DLD1 (cell line): ENCODE measurements around the gene COL27A1.

Experiments used
- in situ Hi-C: cut with HindIII; loops from 2 replicates; pipeline ENCODE4 v1.10.0; 2017; ENCODE audit warnings: low sequenced_read_pairs

The COL27A1 gene

DNA sequence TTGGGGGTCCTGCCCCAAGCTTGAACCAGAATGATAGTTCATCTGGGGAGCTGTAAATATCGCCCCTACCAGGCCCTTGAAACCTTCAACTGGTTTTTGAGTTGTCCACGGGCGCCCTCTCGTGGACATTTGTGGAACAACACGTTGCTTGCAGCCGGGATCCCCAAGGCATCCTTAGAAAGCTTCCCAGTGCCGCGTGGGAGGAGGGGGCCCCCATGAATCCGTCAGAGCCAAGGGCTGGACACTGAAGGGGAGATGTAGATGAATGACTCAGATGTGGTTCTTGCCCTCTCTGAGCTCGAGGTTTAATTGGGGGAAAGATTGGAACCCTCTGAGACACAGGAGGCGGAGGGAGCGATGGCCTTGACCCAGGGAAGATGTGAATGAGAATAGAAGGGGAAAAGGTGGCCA is 135.7 kb downstream of the COL27A1 start:
- in situ Hi-C loops = loop anchor here (25.0 kb wide), 1 partner anchor 204 kb away; the partner anchor contains the start of genes AMBP and KIF12

DNA sequence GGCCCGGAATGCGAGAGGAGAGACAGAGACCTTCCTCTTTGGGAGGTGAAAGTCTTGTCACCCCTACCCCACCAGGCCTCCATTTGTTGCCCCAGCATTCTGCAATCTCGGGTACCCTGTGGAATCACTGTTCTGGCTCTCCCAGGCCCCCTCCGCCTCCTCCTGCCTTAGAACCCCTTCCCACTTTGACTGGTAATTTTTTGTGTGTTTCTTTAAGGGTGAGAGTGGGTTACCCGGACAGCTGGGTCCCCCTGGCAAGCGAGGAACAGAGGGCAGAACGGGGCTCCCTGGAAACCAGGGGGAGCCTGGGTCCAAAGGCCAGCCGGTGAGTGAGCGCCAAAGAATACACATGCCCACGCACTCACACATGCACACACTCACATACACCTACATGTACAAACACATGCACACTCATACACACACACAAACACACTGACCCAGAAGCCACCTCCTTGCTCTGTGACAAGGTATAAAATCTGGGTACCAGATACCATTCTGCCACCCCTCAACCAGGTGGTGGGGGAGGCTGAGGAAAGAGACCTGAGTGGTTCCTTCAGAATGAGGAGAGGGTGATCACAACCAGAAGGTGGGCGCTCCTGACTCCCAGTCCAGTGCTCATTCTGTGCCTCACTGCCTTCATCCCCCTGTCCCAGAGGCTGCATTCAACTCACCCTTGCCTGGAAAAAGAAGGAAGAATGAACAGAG is 136.7 kb downstream of the COL27A1 start:
- in situ Hi-C loops = loop anchor here (25.0 kb wide), 1 partner anchor 205 kb away; the partner anchor contains the start of genes AMBP and KIF12

DNA sequence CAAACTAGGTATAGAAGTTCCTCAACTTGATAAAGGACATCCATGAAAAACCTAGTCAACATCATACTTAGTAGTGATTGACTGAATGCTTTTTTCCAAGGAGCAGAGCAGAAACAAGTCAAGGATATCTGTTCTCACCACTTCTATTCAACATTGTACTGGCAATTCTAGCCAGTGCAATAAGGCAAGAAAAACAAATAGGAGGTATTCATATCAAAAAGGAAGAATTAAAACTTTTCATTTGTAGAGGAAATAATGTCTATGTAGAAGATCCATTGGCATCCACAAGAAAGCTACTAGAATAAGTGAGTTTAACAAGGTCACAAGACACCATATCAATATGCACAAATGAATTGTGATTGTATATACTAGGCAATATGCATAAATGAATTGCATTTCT is 139.3 kb downstream of the COL27A1 start:
- in situ Hi-C loops = loop anchor here (25.0 kb wide), 1 partner anchor 207 kb away; the partner anchor contains the start of genes AMBP and KIF12

DNA sequence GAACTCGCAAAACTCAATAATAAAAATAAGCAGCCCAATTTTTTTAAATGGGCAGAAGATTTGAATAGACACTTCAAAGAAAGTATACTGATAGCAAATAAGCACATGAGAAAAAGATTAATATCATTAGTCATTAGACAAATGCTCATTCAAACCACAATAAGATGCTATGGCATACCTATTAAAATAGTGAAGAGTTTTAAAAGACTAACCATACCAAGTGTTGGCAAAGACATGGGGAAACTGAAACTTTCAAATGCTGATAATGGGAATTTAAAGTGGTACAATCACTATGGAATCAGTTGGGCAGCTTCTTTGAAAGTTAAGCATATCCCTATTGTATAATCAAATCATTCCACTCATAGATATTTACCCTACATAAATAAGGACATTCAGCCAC is 141.0 kb downstream of the COL27A1 start:
- in situ Hi-C loops = loop anchor here (25.0 kb wide), 1 partner anchor 209 kb away; the partner anchor contains the start of genes AMBP and KIF12

DNA sequence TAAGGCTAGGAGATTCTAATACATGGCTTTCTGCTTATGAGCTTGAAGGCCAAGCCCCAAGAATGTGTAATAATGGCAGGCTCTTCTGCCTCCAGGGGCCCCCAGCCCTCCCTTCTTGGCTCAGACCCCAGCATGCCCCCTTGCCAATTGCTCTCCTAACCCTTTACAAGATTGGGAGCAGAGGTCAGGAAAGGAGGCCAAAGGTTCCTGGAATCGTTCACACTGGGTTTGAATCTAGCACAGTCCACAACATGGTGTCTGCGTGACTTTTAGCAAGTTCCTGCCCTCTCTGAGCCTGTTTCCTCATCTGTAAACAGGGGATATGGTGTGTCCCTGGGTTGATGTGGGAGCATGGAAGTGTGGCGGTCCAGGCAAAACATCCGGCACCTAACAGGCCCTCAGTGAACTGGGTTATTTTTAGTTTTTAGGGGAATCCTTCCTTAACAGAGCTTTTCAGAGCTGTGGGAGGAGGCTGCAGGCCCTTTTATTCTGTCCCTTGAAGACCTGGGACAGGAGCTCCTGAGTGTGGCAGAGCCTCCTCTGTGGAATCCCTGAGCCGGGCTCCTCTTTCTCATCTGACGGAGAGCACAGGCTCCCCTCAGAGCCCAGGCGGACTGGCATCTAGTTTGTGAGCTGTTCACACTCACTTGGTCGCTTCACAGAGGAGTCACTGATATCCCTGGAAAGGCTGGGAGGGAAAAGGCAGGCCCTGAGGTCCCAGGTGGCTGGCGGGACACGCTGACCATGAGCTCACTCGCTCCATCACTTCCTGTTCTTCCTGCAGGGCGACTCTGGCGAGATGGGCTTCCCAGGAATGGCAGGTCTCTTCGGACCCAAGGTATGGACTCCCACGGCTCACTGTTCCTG is 144.2 kb downstream of the COL27A1 start:
- in situ Hi-C loops = loop anchor here (25.0 kb wide), 1 partner anchor 212 kb away; the partner anchor contains the start of genes AMBP and KIF12

DNA sequence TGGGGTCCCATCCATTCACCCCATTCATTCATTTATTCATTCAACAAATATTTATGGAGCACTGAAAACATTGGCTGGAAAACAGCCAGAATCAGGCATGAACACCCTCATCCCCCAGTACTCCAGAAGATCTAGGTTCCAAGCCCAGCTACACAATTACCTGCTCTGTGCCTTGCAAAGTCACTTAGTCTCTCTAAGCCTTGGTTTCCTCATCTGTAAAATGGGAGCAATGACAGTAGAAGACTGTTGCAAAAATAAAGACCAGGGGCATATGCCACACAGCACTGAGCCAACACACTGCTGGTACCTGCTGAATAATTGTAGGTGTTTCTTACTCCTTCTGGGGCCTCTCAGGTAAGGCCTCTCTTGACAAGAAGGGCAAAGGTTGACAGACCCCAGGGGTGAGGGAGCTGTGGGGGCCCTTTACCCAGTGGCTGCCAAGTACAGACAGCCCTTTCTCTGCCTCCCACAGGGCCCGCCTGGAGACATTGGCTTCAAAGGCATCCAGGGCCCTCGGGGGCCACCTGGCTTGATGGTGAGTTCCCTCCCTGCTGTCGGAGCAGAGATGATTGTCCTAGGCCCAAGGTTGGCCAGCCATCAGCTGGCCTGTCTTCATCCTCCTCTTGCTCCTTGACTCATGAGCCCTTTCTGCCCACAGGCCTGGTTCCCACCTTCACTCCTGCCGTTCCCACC is 145.0 kb downstream of the COL27A1 start:
- in situ Hi-C loops = no loop called here

DNA sequence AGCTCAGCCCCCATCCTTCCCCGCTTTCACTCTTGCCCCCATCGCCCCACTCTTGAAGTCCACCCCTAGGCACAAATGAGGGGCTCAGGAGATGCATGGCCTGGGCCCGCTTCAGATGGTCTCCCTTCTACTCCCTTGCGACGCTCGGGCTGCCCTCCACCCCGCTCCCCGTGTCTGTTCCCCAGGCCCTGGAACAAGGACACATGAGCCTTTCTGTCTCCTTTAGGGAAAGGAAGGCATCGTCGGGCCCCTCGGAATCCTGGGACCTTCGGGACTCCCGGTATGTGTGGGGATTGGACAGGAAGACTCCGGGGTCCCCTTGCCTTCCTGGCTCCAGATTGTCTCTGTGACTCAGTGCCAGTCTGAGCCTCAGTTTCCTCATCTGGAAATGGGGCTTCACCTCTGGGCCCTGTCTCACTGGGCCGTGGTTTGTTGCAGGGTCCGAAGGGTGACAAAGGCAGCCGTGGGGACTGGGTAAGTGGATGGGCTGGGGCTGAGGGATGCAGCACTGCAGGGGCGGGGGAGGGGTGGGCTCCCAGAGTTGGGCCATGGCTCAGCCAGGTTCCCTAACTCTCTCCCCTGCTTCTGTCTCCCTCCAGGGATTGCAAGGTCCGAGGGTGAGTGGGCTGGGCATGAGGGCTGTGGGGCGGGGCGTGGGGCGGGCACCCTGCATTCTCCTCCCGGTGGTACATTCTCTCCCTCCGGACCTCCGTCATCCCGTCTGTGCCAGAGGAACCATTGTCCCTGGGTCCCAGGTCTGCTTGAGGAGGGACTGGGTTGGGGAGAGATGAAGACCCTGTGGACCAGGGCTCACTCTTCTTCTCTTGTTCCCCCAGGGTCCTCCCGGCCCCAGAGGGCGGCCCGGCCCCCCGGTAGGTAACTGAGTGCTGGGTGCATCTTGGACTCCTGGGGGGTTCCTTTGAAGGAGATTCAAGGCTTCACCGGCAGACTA is 145.8 kb downstream of the COL27A1 start:
- in situ Hi-C loops = no loop called here

DNA sequence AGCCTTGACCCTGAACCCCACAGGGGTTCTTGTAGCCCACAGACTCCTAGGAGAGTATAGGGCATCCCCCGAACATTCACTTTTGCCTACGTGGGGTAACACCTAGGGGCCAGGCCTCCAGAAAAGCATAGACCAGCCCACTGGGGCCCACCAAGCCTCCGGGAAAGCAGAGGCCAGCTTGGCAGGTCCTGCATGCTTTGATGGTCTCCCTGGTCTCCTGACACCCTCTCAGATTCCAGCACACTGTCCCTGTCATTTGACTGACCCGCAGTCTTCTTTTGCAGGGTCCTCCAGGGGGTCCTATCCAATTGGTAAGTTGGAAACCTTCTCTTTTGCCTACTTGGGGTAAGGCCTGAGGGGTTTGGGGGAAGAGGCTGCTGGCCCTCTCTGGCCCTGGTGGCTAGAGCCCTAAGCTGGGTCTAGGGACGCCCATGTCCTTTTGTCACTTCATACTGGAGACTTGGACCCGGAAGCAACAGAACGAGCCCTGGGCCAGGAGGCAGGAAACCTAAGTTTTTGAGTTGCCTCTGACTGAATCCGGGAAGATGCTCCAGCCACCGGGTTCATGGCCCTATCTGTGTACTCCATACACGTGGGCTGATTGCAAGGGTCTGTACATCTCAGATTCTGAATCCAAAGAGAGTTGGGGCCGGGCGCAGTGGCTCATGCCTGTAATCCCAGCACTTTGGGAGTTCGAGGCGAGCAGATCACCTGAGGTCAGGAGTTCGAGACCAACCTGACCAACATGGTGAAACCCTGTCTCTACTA is 146.6 kb downstream of the COL27A1 start:
- in situ Hi-C loops = no loop called here

DNA sequence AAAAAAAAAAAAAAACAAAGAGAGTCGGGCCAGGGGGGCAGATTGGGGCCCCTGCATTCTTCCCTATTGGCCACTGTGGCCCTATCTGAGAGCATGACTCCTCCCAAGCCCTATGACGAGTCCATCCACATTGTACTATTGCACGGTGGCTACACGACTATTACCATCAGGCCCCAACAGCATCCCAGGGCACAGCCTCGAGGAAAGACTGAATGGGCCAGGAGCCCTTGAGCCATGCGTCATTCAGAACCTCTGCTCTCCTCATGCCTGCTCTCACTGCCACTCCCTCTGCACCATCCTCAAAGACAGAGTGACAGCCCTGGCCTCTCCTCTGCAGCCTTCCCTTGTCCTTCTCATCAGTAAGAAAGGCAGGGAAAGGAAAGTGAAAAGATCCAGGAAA is 147.4 kb downstream of the COL27A1 start:
- in situ Hi-C loops = no loop called here

DNA sequence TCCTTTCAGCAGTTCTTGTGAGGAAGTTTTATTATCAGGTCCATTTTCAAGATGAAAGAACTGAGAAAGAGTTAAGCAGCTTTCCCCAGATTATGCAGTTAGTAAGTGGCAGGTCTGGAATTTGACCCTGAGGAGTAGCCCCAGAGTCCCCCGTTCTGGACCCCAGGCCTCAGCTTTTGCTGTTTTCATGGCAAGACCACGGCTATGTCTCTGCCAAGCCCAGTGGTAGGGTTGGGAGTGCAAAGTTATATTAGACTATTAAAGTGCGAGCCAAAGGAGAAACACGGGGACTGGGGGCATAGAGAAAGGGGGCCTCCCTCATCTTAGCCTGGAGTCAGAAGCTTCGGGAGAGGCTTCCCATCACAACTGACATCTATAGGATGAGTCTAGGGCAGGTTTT is 148.2 kb downstream of the COL27A1 start:
- in situ Hi-C loops = no loop called here

DNA sequence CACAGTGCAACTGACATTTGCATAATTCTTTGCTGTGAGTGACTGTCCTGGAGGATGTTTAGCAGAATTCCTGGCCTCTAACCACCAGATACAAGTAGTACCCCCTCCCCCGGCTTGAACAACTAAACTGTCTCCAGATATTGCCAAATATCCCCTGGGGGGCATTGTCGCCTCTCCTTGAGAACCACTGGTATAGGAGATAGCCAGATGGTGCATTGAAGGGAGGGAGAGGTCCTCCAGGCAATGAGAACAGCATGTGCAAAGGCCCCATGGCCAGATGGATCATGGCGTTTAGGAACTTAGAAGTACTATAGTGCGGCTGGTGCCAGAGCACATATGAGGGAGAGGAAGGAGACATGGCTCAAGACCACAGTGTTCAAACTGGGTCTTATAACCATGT is 148.6 kb downstream of the COL27A1 start:
- in situ Hi-C loops = no loop called here

DNA sequence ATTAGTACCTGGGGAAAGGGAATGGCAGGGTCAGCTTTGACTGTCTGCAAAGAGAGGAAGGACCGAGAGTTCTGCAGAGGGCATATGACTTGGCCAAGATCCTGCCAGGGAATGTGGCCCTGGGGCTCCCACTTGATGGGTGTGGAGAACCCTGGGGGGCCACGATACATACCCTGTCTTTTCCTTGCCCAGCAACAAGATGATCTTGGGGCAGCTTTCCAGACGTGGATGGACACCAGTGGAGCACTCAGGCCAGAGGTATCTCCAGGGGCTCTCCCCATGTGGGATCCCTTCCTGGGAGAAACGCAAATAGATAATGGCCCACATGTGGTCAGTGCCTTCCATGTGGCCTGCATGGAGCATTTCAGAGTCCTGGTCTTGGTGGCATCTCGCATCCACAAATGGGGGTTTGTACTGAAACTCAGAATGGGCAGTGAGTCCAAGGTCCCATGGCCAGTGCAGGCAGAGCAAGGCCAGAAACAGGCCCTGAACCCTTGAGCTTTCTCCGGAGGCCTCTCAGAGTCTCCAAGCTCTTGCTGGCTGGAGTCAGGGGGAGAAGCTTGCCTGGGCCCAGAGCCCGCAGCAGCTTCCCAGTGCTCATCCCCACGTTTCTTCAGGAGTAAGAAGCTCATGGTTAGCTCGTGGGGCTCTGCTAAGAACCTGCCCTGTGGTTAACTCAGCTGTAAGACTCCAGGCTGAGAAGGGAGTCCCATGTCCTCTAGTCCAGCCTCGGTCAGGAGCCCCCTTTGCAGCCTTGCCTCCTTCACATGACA is 149.3 kb downstream of the COL27A1 start:
- in situ Hi-C loops = no loop called here

DNA sequence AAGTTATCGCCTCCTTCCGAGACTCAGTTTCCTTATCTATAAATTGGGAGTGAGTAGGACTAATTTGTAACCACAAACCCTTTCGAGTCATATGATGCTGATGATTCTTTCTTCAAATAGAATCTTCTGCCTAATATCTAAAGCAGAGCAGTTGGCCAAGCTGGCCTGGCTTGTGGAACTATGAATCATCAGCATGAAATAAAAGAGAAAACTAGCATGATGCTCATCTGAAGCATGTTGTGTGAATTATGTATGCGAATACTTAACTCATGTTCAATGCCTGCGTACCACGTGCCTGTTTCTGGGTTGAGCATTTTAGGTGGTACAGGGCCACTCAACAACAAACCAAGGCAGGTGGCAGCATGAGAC is 152.5 kb downstream of the COL27A1 start:
- in situ Hi-C loops = no loop called here

DNA sequence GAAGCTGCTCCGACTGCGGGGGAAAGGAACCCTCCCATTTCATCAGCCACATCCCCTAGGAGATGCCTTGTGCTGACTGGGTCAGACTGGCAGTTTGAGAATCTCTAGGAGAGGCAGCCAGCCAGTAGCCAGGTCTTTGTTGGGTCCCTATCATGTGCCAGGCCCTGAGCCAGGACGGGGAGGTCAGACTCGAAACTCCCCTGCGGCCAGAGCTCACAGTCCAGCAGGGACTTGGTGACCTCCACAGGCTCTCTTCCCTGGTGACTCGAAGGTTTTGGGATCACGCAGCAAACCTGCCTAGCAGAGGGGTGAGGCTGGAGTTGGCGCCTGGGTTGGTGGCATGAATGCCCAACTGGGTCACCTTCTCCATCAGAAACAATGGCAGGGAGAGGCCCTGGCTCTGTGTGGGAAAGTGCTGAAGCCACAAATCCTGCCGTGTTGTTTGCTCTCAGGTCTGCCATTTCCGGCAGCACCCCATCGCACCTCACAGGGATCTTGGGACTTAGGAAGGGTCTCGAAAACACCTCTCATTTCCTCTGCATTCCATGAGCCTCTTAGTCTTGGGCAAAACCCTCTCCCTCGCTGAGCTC is 153.1 kb downstream of the COL27A1 start:
- in situ Hi-C loops = no loop called here

DNA sequence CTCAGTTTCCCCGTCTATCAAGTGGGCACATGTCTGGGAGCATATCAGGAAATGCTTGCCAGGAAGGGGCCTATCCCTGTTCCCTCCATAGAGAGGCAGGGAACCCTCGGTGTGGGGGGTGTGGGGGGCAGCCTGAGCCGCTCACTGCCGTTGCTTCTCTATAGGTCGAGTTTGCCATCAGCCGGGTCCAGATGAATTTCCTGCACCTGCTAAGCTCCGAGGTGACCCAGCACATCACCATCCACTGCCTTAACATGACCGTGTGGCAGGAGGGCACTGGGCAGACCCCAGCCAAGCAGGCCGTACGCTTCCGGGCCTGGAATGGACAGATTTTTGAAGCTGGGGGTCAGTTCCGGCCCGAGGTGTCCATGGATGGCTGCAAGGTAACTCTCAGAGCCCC is 153.8 kb downstream of the COL27A1 start:
- in situ Hi-C loops = no loop called here

DNA sequence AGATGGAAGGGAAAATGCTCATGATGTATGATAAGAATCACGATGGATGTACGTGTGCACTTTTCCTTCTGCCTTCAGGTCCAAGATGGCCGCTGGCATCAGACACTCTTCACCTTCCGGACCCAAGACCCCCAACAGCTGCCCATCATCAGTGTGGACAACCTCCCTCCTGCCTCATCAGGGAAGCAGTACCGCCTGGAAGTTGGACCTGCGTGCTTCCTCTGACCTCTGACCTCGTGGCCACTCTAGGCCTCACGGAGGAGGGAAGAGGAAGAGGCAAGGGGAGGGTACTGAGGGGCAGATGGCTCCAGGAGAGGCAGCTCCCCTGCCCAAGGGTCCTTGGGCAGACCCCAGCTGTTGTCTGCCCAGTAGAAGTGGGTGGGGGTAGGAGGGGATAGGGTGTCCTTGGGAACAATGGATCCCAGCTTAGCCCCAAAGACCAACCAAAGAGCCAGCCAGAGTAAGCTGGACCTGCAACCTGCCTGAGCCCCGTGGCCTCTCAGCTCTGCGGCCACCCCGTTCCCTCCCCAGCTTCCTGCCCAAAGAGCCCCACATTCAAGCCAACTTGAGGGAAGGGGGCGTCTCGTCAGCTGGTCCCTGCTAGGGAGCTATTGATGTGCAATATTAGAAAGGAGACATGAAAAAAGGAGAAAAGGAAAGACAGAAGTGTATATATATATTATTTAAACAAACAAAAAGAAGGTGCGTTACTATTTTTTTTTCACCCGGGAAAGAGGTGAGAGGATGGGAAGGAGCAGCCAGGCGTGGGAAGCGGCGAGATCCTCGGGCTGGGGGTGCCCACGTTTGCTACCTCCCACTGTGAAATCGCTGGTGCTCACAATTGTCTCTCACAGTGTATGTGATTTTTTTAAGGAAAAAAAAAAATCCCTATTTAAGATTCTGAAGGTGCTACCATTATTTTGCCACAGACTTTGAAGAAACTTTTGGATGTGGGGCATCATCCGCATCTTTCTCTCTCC is 155.4 kb downstream of the COL27A1 start:
- in situ Hi-C loops = no loop called here
